HCT116 (cell line): Measurements from ENCODE around the gene TTC32. TPM values are rescaled to one million over a fixed set of nuclear protein-coding genes. Genes with fewer than 3 reads are reported as not detected.

Experiments used
- ATAC-seq: fragments of 200-7000 bp; cut with Tn5 transposase; 2 replicates; pipeline ENCODE4 v1.9.1; 2020; ENCODE audit warnings: mild to moderate bottlenecking, moderate library complexity
- BruUV-seq: library from RNA; stranded (reverse); fragments of 400-500 nt; replicated peaks from 2 replicates; lab custom pipeline; 2021; lab: Mats Ljungman, UMichigan
- CTCF ChIA-PET: fragments of 300-600 bp; sonication (Branson Sonifier 250); formaldehyde crosslinking; loops from one replicate; lab custom pipeline; 2021; ENCODE audit warnings: antibody characterized with exemption; lab: Charles Lee
- POLR2A ChIA-PET: fragments of 300-600, 350-600 bp; sonication (Branson Sonifier 250); formaldehyde crosslinking; loops from one replicate; lab custom pipeline; 2021; ENCODE audit warnings: antibody characterized with exemption; lab: Charles Lee
- RAD21 ChIA-PET, 2 experiments: fragments of 300-600 bp; sonication (Branson Sonifier 250); formaldehyde crosslinking; loops; one replicate each; lab custom pipeline; 2023; ENCODE audit warnings: low total read pairs in 2 of 2; ENCODE audit not compliant: uncharacterized antibody in 2 of 2, unreplicated experiment in 2 of 2, low non-redundant PET in 1 of 2; lab: Charles Lee
- DNase-seq: peaks from one replicate; pipeline ENCODE4 v3.0.0-alpha.2; 2010; ENCODE audit warnings: low read depth, low spot score
- H2AFZ ChIP-seq: fragments of 200-600 bp; shearing (Covaris generic), sonication (generic); 2 replicates; pipeline ENCODE4 v1.6.1; 2017; ENCODE audit warnings: low read depth, mixed run types, mixed read lengths, antibody characterized with exemption, low read length; ENCODE audit not compliant: poor library complexity, severe bottlenecking
- H3K27ac ChIP-seq: 2 replicates; pipeline ENCODE4 v1.5.1; 2012; ENCODE audit warnings: low read depth, low read length
- H3K27me3 ChIP-seq: fragments of 200-600 bp; sonication (generic); 2 replicates; pipeline ENCODE4 v1.6.1; 2016; ENCODE audit warnings: mixed run types, low read length, mixed read lengths; ENCODE audit not compliant: insufficient read depth
- H3K36me3 ChIP-seq, 2 experiments: fragments of 200-500 bp in 1 of 2; fragments of 200-600 bp in 1 of 2; sonication (Bioruptor generic) in 1 of 2; sonication (generic) in 1 of 2; 2 replicates each; pipeline versions ENCODE4 v1.5.1 to v1.6.1; 2014 to 2016; ENCODE audit warnings: low read length in 2 of 2, inconsistent platforms in 1 of 2, mixed read lengths in 1 of 2, mixed run types in 1 of 2; ENCODE audit not compliant: insufficient read depth in 2 of 2, control insufficient read depth in 1 of 2
- H3K4me1 ChIP-seq, 2 experiments: fragments of 200-600 bp in 1 of 2; sonication (generic) in 1 of 2; 2 replicates each; pipeline versions ENCODE4 v1.5.1 to v1.6.1; 2012 to 2017; ENCODE audit warnings: low read length in 2 of 2, inconsistent platforms in 1 of 2, mild to moderate bottlenecking in 1 of 2, mixed read lengths in 1 of 2, mixed run types in 1 of 2, moderate library complexity in 1 of 2; ENCODE audit not compliant: insufficient read depth in 2 of 2, control insufficient read depth in 1 of 2
- H3K4me2 ChIP-seq: fragments of 200-600 bp; sonication (generic); 2 replicates; pipeline ENCODE4 v1.6.1; 2017; ENCODE audit warnings: mixed run types, low read length, mixed read lengths
- H3K4me3 ChIP-seq, 2 experiments: fragments of 200-600 bp in 1 of 2; sonication (generic) in 1 of 2; replicated peaks in 1 of 2; 2 replicates each; pipeline ENCODE4 v1.5.1; 2011 to 2016; ENCODE audit warnings: low read length in 2 of 2, control low read depth in 1 of 2, low read depth in 1 of 2, mild to moderate bottlenecking in 1 of 2, mixed read lengths in 1 of 2, mixed run types in 1 of 2
- H3K79me2 ChIP-seq: fragments of 200-600 bp; sonication (generic); 2 replicates; pipeline ENCODE4 v1.6.1; 2017; ENCODE audit warnings: mild to moderate bottlenecking, mixed run types, low read length, moderate library complexity, mixed read lengths; ENCODE audit not compliant: insufficient read depth
- H3K9ac ChIP-seq: fragments of 200-600 bp; sonication (generic); 2 replicates; pipeline ENCODE4 v1.6.1; 2016; ENCODE audit warnings: low read length, mixed read lengths
- H3K9me2 ChIP-seq: fragments of 200-600 bp; sonication (generic), shearing (Covaris generic); 2 replicates; pipeline ENCODE4 v1.6.1; 2017; ENCODE audit warnings: mixed run types, mild to moderate bottlenecking, moderate library complexity; ENCODE audit not compliant: insufficient read depth
- H3K9me3 ChIP-seq, 2 experiments: fragments of 200-500 bp in 1 of 2; fragments of 200-600 bp in 1 of 2; sonication (Bioruptor generic) in 1 of 2; sonication (generic) in 1 of 2; 2 replicates each; pipeline ENCODE4 v1.6.1; 2014 to 2017; ENCODE audit warnings: low read length in 2 of 2, mixed read lengths in 2 of 2, inconsistent platforms in 1 of 2, low read depth in 1 of 2, mild to moderate bottlenecking in 1 of 2, mixed run types in 1 of 2, moderate library complexity in 1 of 2; ENCODE audit not compliant: control insufficient read depth in 1 of 2, insufficient read depth in 1 of 2
- H4K20me1 ChIP-seq: fragments of 200-600 bp; sonication (generic), shearing (Covaris generic); 2 replicates; pipeline ENCODE4 v1.6.1; 2017; ENCODE audit warnings: mixed run types, mild to moderate bottlenecking, moderate library complexity; ENCODE audit not compliant: insufficient read depth
- CBX3 ChIP-seq: IDR thresholded peaks from 2 replicates; pipeline ENCODE4 v1.6.1; 2012; ENCODE audit warnings: low read depth
- CEBPB ChIP-seq: IDR thresholded peaks from 2 replicates; pipeline ENCODE4 v1.6.1; 2012; ENCODE audit warnings: low read depth
- CTCF ChIP-seq, 3 experiments: fragments of 200-600 bp in 1 of 3; sonication (generic) in 1 of 3; IDR thresholded peaks in 2 of 3; conservative IDR thresholded peaks in 1 of 3; 2 replicates each; pipeline ENCODE4 v1.5.1; 2012 to 2017; ENCODE audit warnings: low read depth in 2 of 3, low read length in 2 of 3, antibody characterized with exemption in 1 of 3, borderline replicate concordance in 1 of 3, control low read depth in 1 of 3, mild to moderate bottlenecking in 1 of 3, mixed read lengths in 1 of 3, mixed run types in 1 of 3, moderate library complexity in 1 of 3; ENCODE audit not compliant: insufficient read depth in 1 of 3
- EZH2 ChIP-seq: fragments of 200-600 bp; sonication (generic); IDR thresholded peaks from 2 replicates; pipeline ENCODE4 v1.6.1; 2017; ENCODE audit warnings: antibody characterized with exemption, mixed run types
- JUND ChIP-seq: IDR thresholded peaks from 2 replicates; pipeline ENCODE4 v1.6.1; 2012
- POLR2AphosphoS5 ChIP-seq: IDR thresholded peaks from 2 replicates; pipeline ENCODE4 v1.6.1; 2011; ENCODE audit warnings: mild to moderate bottlenecking, low read depth, low read length, moderate library complexity
- RAD21 ChIP-seq: IDR thresholded peaks from 2 replicates; pipeline ENCODE4 v1.6.1; 2012; ENCODE audit warnings: low read depth, mild to moderate bottlenecking
- REST ChIP-seq: IDR thresholded peaks from 2 replicates; pipeline ENCODE4 v1.6.1; 2012; ENCODE audit warnings: low read depth
- SIN3A ChIP-seq: IDR thresholded peaks from 2 replicates; pipeline ENCODE4 v1.6.1; 2012; ENCODE audit warnings: low read depth
- SP1 ChIP-seq: IDR thresholded peaks from 2 replicates; pipeline ENCODE4 v1.6.1; 2012; ENCODE audit warnings: low read depth
- SRF ChIP-seq: IDR thresholded peaks from 2 replicates; pipeline ENCODE4 v1.6.1; 2012; ENCODE audit warnings: low read depth
- TCF7L2 ChIP-seq: IDR thresholded peaks from 2 replicates; pipeline ENCODE4 v1.7.0; 2011; ENCODE audit warnings: borderline replicate concordance, inconsistent platforms; ENCODE audit not compliant: insufficient read depth, insufficient read length; ENCODE audit errors: extremely low read depth
- YY1 ChIP-seq: IDR thresholded peaks from 2 replicates; pipeline ENCODE4 v1.6.1; 2011; ENCODE audit warnings: low read length, low read depth, moderate library complexity, mild to moderate bottlenecking; ENCODE audit not compliant: insufficient replicate concordance; ENCODE audit errors: extremely low read depth
- ZFX ChIP-seq: fragments of 450-650 bp; IDR thresholded peaks from 2 replicates; pipeline ENCODE4 v1.6.1; 2017
- intact Hi-C: fragments of 100-400 bp; cut with micrococcal nuclease; formaldehyde crosslinking; loops from 2 replicates; pipeline ENCODE4 v1.10.0; 2022
- total RNA-seq: library from RNA; stranded (reverse); gene quantifications from one replicate; pipeline ENCODE4 v1.2.1, GENCODE V29; 2021; ENCODE audit not compliant: unreplicated experiment

The TTC32 gene
- total RNA-seq, 1 experiment from 2014 or later = 6.3 TPM

- POLR2A ChIA-PET = no interaction called here
- H3K9me2 ChIP-seq = no peaks in the 10 kb centered on the region
- no peak overlapping the region for H3K4me3 ChIP-seq
- TF ChIP-seq SRF = no peak
- TF ChIP-seq ZFX = no peak
- no peak for TF ChIP-seq YY1
- no peak for TF ChIP-seq CBX3
- TF ChIP-seq CTCF (IDR thresholded peaks at IDR 0.05 in 2 of 3, conservative IDR thresholded peaks at IDR 0.05 in 1 of 3; ENCODE audit: borderline replicate concordance in 1 of 3, insufficient read depth in 1 of 3, low read depth in 2 of 3, low read length in 2 of 3) = no peak
- TF ChIP-seq CEBPB = no peak
- TF ChIP-seq SIN3A = no peak
- no peak for TF ChIP-seq EZH2
- TF ChIP-seq POLR2AphosphoS5 = no peak
- no peak for TF ChIP-seq RAD21
- no peak for TF ChIP-seq REST
- no peak for TF ChIP-seq TCF7L2
- no peak for TF ChIP-seq JUND
- TF ChIP-seq SP1 = no peak
- TF ChIP-seq, all 23 proteins: peak for 0
- Histone ChIP-seq H4K20me1 (no peaks in the 10 kb centered on the region), H2AFZ (no peak overlapping the region), H3K4me1 (no peaks in the 10 kb centered on the region), H3K9ac (no peak overlapping the region), H3K79me2 (no peaks in the 10 kb centered on the region), H3K4me2 (no peak overlapping the region), H3K9me3 (no peaks in the 10 kb centered on the region), H3K27ac (no peak overlapping the region), H3K27me3 (0 out of 2 replicates have a peak, but pooled peaks cover 4% of the 10 kb centered on the region), H3K36me3 (no peaks in the 10 kb centered on the region)
- BruUV-seq = no TSS peak
- DNase-seq = no peak
- CTCF ChIA-PET = no interaction called here
- no peak for ATAC-seq
- RAD21 ChIA-PET = no interaction called here
- intact Hi-C loops = no loop called here
Measured at GRCh38 chr2:19879120-19879519, 22.7 kb downstream of the TTC32 start.
